Left lobe of liver (tissue), 2 donors: Measurements from ENCODE around the gene FTO. TPM values are rescaled to one million over a fixed set of nuclear protein-coding genes. Genes with fewer than 3 reads are reported as not detected.

Source experiments
- ATAC-seq: fragments of 200-7000 bp; cut with Tn5 transposase; one replicate; pipeline ENCODE4 v1.9.1; 2020; ENCODE audit warnings: mild to moderate bottlenecking, moderate library complexity
- DNase-seq: peaks from one replicate; pipeline ENCODE4 v3.0.0-alpha.2; 2020; ENCODE audit warnings: low spot score
- total RNA-seq: library from RNA; stranded (reverse); gene quantifications from one replicate; pipeline ENCODE4 v1.2.1, GENCODE V29; 2021
- donor health status: DM: no; HTN: no; CAD: no; lungs with moderate emphysema.
- donor health status: DM: no; HTN: yes; CAD: no.

The FTO gene
- total RNA-seq, 1 donor from 2014 or later, result 29.9 TPM

GRCh38 chr16:53780051-53780450, 76.1 kb downstream of the FTO start:
- ATAC-seq, result no peak

GRCh38 chr16:53781023-53781605, 77.2 kb downstream of the FTO start:
- ATAC-seq, result peak; percentile 61

More at GRCh38 chr16:53780051-53780450, 76.1 kb downstream of the FTO start:
- no peak for DNase-seq

DNA sequence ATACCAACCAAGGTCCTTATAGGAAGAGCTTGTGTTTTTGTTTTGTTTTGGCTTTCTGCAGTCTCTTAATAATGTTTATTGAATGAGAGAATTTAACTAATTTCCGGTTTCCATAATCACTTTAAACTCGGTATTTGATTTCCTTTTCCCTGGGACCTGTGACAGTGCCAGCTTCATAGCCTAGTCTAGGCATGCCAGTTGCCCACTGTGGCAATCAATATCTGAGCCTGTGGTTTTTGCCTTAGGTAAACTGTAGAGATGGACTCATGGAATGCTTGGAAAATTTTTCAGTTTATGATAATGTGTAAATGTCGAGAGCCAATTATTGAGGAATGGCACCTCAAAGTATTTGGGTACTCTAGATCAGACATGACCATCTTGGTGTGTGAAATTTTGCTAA, 78.2 kb downstream of the FTO start:
- DNase-seq (no peak), ATAC-seq (peak; percentile 81)

More at GRCh38 chr16:53781023-53781605, 77.2 kb downstream of the FTO start:
- no peak for DNase-seq

- no peak for ATAC-seq
- no peak for DNase-seq
Measured at GRCh38 chr16:53784291-53784690, 80.3 kb downstream of the FTO start.

DNA sequence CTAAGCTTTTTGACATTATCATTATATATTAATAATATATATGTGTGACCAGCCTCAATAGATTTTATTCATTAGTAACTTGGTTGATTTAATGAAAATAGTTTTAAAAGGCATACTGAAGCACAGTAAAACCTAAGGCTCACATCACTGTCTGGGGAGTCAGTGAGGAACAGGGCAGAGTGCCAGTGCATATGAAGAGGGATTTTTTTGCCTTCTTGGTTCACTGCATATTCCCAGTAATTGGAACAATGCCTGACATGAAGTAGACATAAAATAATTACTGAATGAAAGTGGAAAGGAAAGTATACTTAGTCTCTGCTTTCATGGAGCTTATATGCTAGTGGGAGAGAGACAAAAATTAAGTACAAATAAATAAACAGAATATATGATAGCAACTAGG, 81.1 kb downstream of the FTO start:
- no peak for DNase-seq
- ATAC-seq, result no peak

GRCh38 chr16:53785916-53786315, 82.0 kb downstream of the FTO start:
- DNase-seq (no peak), ATAC-seq (no peak)

- DNase-seq (no peak), ATAC-seq (no peak)
Measured at GRCh38 chr16:53787423-53787822, 83.5 kb downstream of the FTO start.

GRCh38 chr16:53789137-53789536, 85.2 kb downstream of the FTO start:
- no peak for DNase-seq
- ATAC-seq, result no peak

DNA sequence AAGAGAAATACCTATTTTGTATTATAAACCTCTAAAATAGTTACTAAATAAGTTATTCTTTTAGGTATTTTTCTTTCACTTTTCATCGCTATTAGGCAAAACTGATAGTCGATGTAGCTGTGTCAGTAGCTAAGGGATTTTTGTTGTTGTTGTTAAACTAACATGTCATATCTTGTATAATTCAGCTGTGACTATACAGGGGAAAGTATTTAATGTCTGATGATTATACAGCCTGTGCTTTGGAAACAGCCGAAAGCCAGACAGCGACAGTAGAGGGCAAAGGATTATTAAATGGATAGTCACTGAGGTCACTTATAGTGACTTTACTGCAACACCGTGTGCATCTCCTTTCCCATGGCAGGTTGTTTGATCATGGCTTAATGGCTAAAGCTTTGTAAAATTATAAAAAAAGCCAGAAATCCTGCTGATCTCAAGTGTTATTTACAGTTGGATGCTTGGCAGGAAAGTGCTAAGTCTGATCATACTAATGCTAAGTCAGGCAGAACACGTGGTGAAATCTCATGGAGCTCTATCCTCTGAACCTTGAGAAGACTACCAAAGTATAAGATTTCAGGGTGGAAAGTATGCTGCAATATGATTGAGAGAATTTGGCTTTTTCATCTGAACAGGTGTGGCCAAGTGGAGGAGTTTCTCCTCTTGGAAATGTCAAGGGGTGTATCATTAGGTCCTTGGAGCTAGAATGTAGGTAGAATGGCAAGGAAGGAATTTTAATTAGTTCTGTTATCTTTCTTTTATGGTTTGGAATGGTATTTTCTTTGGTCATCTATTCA, 88.4 kb downstream of the FTO start:
- DNase-seq, result no peak
- ATAC-seq, result no peak

DNA sequence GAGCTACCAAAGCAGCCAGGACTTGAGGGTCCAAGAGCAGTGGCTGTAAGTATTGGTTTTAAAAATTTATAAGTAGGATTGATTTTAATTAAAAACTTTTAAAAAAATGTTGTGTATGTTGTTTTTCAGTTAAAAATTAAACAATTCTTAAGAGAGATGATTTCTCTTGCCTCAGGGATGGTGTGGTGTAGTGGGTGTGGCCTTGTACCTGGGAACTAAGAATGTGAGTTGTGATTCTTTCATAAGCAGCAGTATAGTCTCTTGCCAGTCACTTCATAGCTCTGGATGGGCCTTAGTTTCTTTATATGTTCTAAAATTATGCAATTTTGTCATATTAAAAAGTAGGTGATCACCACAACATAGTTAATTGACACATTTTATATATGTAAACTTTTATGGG, 99.5 kb downstream of the FTO start:
- ATAC-seq (no peak), DNase-seq (no peak)

DNA sequence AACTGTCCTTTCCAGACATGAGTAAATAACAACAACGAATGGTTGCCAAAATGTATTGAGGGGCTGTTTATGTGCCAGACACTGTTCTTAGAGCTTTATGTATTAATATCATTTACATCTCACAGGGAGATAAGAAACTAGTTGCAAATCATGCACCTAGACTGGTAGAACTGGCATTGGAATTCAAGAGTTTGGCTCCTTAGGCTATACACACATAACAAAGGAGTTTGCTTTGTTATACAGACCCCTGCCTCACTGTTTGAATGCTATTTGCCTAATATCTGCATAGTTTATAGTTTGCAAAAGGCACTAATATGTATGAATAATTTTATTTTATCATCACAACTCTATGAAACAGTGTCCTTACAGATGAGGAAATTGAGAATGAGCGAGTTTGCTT, 100.0 kb downstream of the FTO start:
- ATAC-seq, result no peak
- DNase-seq, result no peak

DNA sequence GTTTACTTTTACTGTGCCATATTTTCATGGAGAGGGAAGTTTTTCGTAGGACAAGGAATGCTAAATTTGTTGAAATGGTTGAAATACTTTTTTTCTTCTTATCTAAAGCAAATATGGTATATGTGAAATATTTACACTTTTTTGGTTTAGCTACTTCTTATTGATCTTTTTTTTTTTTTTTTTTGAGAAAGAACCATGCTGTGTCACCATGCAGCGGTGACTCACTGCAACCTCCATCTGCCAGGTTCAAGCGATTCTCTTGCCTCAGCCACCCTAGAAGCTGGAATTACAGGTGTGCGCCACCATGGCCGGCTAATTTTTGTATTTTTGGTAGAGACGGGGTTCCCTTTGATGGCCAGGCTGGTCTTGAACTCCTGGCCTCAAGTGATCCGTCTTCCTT, 100.5 kb downstream of the FTO start:
- no peak for DNase-seq
- no peak for ATAC-seq

GRCh38 chr16:53805113-53805512, 101.2 kb downstream of the FTO start:
- DNase-seq, result no peak
- ATAC-seq, result no peak

GRCh38 chr16:53805752-53806151, 101.8 kb downstream of the FTO start:
- no peak for DNase-seq
- no peak for ATAC-seq

GRCh38 chr16:53809088-53809932, 105.4 kb downstream of the FTO start:
- DNase-seq (no peak), ATAC-seq (no peak)

- DNase-seq (no peak), ATAC-seq (no peak)
Measured at GRCh38 chr16:53812914-53813313, 109.0 kb downstream of the FTO start.

GRCh38 chr16:53814801-53815200, 110.8 kb downstream of the FTO start:
- DNase-seq (no peak), ATAC-seq (no peak)

DNA sequence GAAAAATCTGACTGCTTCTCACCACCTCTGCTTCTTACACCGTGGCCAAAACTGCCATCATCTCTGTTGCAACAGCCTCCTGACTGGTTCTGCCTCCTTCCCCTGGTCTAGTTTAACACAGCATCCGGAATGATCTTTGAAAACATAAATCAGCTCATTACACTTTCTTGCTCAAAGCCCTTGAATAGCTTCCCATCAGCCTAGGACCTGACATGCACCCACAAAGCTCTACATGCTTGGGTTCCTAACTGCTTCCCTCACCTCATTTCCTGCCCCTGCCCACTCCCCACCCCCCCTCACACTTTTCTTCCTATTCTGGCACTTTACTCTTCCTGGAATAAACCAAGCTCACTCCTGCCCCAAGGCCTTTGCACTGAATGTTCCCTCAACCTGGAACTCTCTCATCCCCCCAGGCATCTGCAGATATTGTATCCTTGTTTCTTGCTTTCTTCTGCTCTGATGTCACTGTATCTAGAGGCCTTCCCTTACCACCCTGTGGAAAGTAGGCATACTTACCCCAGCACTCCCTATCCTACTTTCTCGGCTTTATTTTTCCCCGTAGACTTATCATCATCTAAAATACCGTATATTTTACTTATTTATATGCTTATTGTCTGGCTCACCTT, 112.4 kb downstream of the FTO start:
- no peak for DNase-seq
- no peak for ATAC-seq

DNA sequence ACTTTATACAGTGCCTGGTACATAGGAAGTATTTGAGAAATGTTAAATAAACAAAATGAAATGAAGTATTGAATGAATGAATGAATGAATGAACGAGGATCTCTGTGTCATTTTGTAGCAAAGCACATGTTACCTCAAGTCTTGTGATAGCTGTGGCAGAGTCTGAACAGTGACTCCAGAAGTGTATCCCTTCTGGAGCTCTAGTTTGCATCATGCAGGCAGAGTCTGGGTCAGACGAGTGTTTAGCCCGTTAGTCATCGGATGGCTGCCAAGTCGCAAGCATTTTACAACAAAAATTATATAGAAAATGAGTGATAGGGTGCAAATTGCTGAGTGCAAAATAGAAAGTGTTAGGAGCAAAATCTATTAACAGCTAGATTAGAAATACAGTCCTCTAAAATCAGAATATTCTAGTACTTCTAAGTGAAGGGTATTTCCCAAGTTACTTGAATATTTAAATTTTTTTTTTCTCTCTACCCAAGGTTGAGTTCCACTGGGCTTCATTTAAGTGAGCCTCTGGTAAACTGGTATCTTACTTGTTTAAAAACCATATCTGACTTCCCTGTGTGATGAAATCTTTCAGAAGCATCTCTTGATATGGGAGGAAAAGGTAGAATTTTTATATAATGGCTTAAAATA, 113.3 kb downstream of the FTO start:
- ATAC-seq (no peak), DNase-seq (no peak)

GRCh38 chr16:53817812-53818550, 114.0 kb downstream of the FTO start:
- ATAC-seq, result no peak
- no peak for DNase-seq
